H1 (cell line): Measurements from ENCODE around the gene PTTG1IP2. TPM values are rescaled to one million over a fixed set of nuclear protein-coding genes. Genes with fewer than 3 reads are reported as not detected.

Source experiments
- CTCF ChIA-PET: fragments of 300-600 bp; sonication (Branson Sonifier 250); formaldehyde crosslinking; loops from one replicate; lab custom pipeline; 2021; ENCODE audit not compliant: partially characterized antibody; lab: Charles Lee
- POLR2A ChIA-PET: fragments of 300-600 bp; sonication (Branson Sonifier 250); formaldehyde crosslinking; loops from one replicate; lab custom pipeline; 2021; ENCODE audit warnings: inconsistent platforms; ENCODE audit not compliant: partially characterized antibody; lab: Charles Lee
- DNase-seq, 2 experiments: peaks; one replicate each; pipeline versions ENCODE4 v3.0.0 to v3.0.0-alpha.2; 2010 to 2022; ENCODE audit warnings: low spot score in 2 of 2, low read depth in 1 of 2, mixed read lengths in 1 of 2
- FAIRE-seq: peaks from 2 replicates; lab custom pipeline; 2011; peaks lifted over from hg19 to GRCh38; lab: Jason Lieb, UNC
- H2AFZ ChIP-seq: 2 replicates; pipeline ENCODE4 v1.8.1; 2012; ENCODE audit warnings: low read length, inconsistent platforms
- H2AK5ac ChIP-seq: 2 replicates; pipeline ENCODE4 v1.6.1; 2013; ENCODE audit warnings: low read depth, low read length
- H2BK120ac ChIP-seq: replicated peaks from 2 replicates; pipeline ENCODE3; 2013; ENCODE audit warnings: low read depth, low read length, inconsistent platforms
- H2BK12ac ChIP-seq: 2 replicates; pipeline ENCODE4 v1.6.1; 2013; ENCODE audit warnings: low read depth, low read length
- H2BK15ac ChIP-seq: 2 replicates; pipeline ENCODE4 v1.6.1; 2013; ENCODE audit warnings: low read length
- H2BK20ac ChIP-seq: 2 replicates; pipeline ENCODE4 v1.6.1; 2013; ENCODE audit warnings: low read length
- H2BK5ac ChIP-seq: 2 replicates; pipeline ENCODE4 v1.6.1; 2013; ENCODE audit warnings: low read depth, low read length
- H3K14ac ChIP-seq: 2 replicates; pipeline ENCODE4 v1.6.1; 2013; ENCODE audit warnings: inconsistent platforms; ENCODE audit not compliant: insufficient read length
- H3K18ac ChIP-seq: 2 replicates; pipeline ENCODE4 v1.6.1; 2013; ENCODE audit warnings: low read length; ENCODE audit errors: extremely low read depth
- H3K23ac ChIP-seq: 2 replicates; pipeline ENCODE4 v1.6.1; 2013; ENCODE audit warnings: inconsistent platforms; ENCODE audit not compliant: insufficient read length
- H3K23me2 ChIP-seq: 2 replicates; pipeline ENCODE4 v1.6.1; 2013; ENCODE audit warnings: low read depth, low read length
- H3K27ac ChIP-seq: 2 replicates; pipeline ENCODE4 v1.6.1; 2011; ENCODE audit warnings: low read depth, low read length, inconsistent platforms
- H3K27me3 ChIP-seq, 4 experiments: replicated peaks in 1 of 4; 1 replicate in 1 of 4; 2 replicates in 3 of 4; pipeline versions ENCODE4 v1.6.1 to v1.8.1; 2011 to 2013; ENCODE audit warnings: low read length in 3 of 4, mild to moderate bottlenecking in 3 of 4, inconsistent platforms in 2 of 4, mixed read lengths in 2 of 4, moderate library complexity in 1 of 4; ENCODE audit not compliant: control insufficient read depth in 3 of 4, insufficient read depth in 3 of 4; ENCODE audit errors: extremely low read depth in 1 of 4
- H3K36me3 ChIP-seq, 4 experiments: 2 replicates each; pipeline versions ENCODE4 v1.6.1 to v1.8.1; 2011 to 2013; ENCODE audit warnings: mild to moderate bottlenecking in 4 of 4, low read length in 3 of 4, moderate library complexity in 2 of 4, control low read depth in 1 of 4, inconsistent platforms in 1 of 4; ENCODE audit not compliant: insufficient read depth in 4 of 4, control insufficient read depth in 2 of 4
- H3K4ac ChIP-seq: replicated peaks from 2 replicates; pipeline ENCODE3; 2013; ENCODE audit warnings: low read length, low read depth, mixed read lengths, inconsistent platforms; ENCODE audit not compliant: insufficient read length
- H3K4me1 ChIP-seq, 4 experiments: replicated peaks in 1 of 4; 1 replicate in 1 of 4; 2 replicates in 3 of 4; pipeline versions ENCODE4 v1.6.1 to v1.8.1; 2011 to 2013; ENCODE audit warnings: low read length in 3 of 4, inconsistent platforms in 2 of 4, mixed read lengths in 1 of 4; ENCODE audit not compliant: insufficient read depth in 4 of 4, control insufficient read depth in 3 of 4
- H3K4me2 ChIP-seq, 2 experiments: 2 replicates each; pipeline versions ENCODE4 v1.6.1 to v1.8.1; 2011 to 2013; ENCODE audit warnings: low read depth in 2 of 2, low read length in 2 of 2, control low read depth in 1 of 2, inconsistent platforms in 1 of 2, mild to moderate bottlenecking in 1 of 2; ENCODE audit not compliant: insufficient read depth in 1 of 2
- H3K4me3 ChIP-seq, 4 experiments: fragments of 200-600, 300-600 bp in 1 of 4; sonication (generic), shearing (Covaris generic), sonication (Bioruptor Twin) in 1 of 4; 2 replicates each; pipeline versions ENCODE4 v1.5.1 to v1.8.1; 2011 to 2016; ENCODE audit warnings: low read length in 4 of 4, low read depth in 3 of 4, control low read depth in 2 of 4, inconsistent platforms in 2 of 4, mild to moderate bottlenecking in 2 of 4, mixed read lengths in 1 of 4, moderate library complexity in 1 of 4; ENCODE audit not compliant: insufficient read depth in 2 of 4; ENCODE audit errors: extremely low read depth in 1 of 4
- H3K56ac ChIP-seq: replicated peaks from 2 replicates; pipeline ENCODE3; 2013; ENCODE audit warnings: low read depth, mild to moderate bottlenecking, mixed read lengths, low read length, inconsistent platforms; ENCODE audit not compliant: insufficient read length
- H3K79me1 ChIP-seq: 2 replicates; pipeline ENCODE4 v1.6.1; 2013; ENCODE audit warnings: low read depth, low read length, control low read depth
- H3K79me2 ChIP-seq, 2 experiments: 2 replicates each; pipeline versions ENCODE4 v1.6.1 to v1.8.1; 2012 to 2013; ENCODE audit warnings: low read length in 2 of 2, mild to moderate bottlenecking in 2 of 2, inconsistent platforms in 1 of 2; ENCODE audit not compliant: insufficient read depth in 2 of 2, control insufficient read depth in 1 of 2
- H3K9ac ChIP-seq, 4 experiments: replicated peaks in 1 of 4; 1 replicate in 1 of 4; 2 replicates in 3 of 4; pipeline versions ENCODE4 v1.6.1 to v1.8.1; 2011 to 2013; ENCODE audit warnings: low read depth in 3 of 4, low read length in 3 of 4, control low read depth in 2 of 4, mild to moderate bottlenecking in 2 of 4, moderate library complexity in 2 of 4, inconsistent platforms in 1 of 4; ENCODE audit errors: extremely low read depth in 1 of 4
- H3K9me3 ChIP-seq, 2 experiments: 2 replicates each; pipeline versions ENCODE4 v1.6.1 to v1.8.1; 2012 to 2013; ENCODE audit warnings: mild to moderate bottlenecking in 2 of 2, moderate library complexity in 2 of 2, control low read depth in 1 of 2, inconsistent platforms in 1 of 2, low read depth in 1 of 2, low read length in 1 of 2, mixed read lengths in 1 of 2; ENCODE audit not compliant: insufficient read depth in 2 of 2
- H4K20me1 ChIP-seq, 2 experiments: replicated peaks in 1 of 2; 2 replicates each; pipeline versions ENCODE3 to v1.8.1; 2011 to 2013; ENCODE audit warnings: inconsistent platforms in 2 of 2, low read length in 2 of 2, mild to moderate bottlenecking in 1 of 2; ENCODE audit not compliant: insufficient read depth in 2 of 2, control insufficient read depth in 1 of 2
- H4K5ac ChIP-seq: 2 replicates; pipeline ENCODE4 v1.6.1; 2013; ENCODE audit warnings: low read length, low read depth, mixed read lengths, inconsistent platforms; ENCODE audit not compliant: insufficient read length
- H4K8ac ChIP-seq: 2 replicates; pipeline ENCODE4 v1.8.0; 2013; ENCODE audit warnings: mild to moderate bottlenecking, moderate library complexity, low read length, inconsistent platforms; ENCODE audit not compliant: insufficient read depth; ENCODE audit errors: extremely low read depth
- H4K91ac ChIP-seq: replicated peaks from 2 replicates; pipeline ENCODE3; 2013; ENCODE audit warnings: low read length, mixed read lengths, inconsistent platforms; ENCODE audit not compliant: insufficient read length
- CBX8 ChIP-seq: fragments of 300-800, 300-1000 bp; sonication (generic); IDR thresholded peaks from 2 replicates; pipeline ENCODE4 v1.7.1; 2016; ENCODE audit warnings: low read depth, low read length, borderline replicate concordance
- CEBPB ChIP-seq: IDR thresholded peaks from 2 replicates; pipeline ENCODE4 v1.6.1; 2012; ENCODE audit warnings: low read depth, low read length
- CHD2 ChIP-seq: IDR thresholded peaks from 2 replicates; pipeline ENCODE4 v1.6.1; 2012; ENCODE audit warnings: low read length, improper control_type of control experiment
- CTBP2 ChIP-seq: IDR thresholded peaks from 2 replicates; pipeline ENCODE4 v1.7.0; 2011; ENCODE audit warnings: borderline replicate concordance, mild to moderate bottlenecking, moderate library complexity, mixed read lengths, low read length; ENCODE audit not compliant: insufficient read depth, insufficient read length
- EGR1 ChIP-seq: IDR thresholded peaks from 2 replicates; pipeline ENCODE4 v1.6.1; 2011; ENCODE audit warnings: low read depth, low read length, borderline replicate concordance
- HDAC6 ChIP-seq: IDR thresholded peaks from one replicate; pipeline ENCODE4 v1.7.1; 2012; ENCODE audit warnings: low read depth, mild to moderate bottlenecking, inconsistent platforms, low read length, moderate library complexity
- JUN ChIP-seq: IDR thresholded peaks from 2 replicates; pipeline ENCODE4 v1.6.1; 2011; ENCODE audit warnings: low read depth, mild to moderate bottlenecking, improper control_type of control experiment, low read length
- NRF1 ChIP-seq: IDR thresholded peaks from 2 replicates; pipeline ENCODE4 v1.6.1; 2011; ENCODE audit warnings: mild to moderate bottlenecking, low read depth, low read length, improper control_type of control experiment
- PHF8 ChIP-seq: fragments of 200-600 bp; sonication (generic); conservative IDR thresholded peaks from 2 replicates; pipeline ENCODE4 v1.7.1; 2012; ENCODE audit warnings: low read depth, mild to moderate bottlenecking, inconsistent platforms, low read length, moderate library complexity
- RFX5 ChIP-seq: IDR thresholded peaks from 2 replicates; pipeline ENCODE4 v1.6.1; 2011; ENCODE audit warnings: low read depth, low read length, improper control_type of control experiment, borderline replicate concordance
- SRF ChIP-seq: IDR thresholded peaks from 2 replicates; pipeline ENCODE4 v1.6.1; 2011; ENCODE audit warnings: mild to moderate bottlenecking, low read depth, low read length, moderate library complexity
- YY1 ChIP-seq: IDR thresholded peaks from 2 replicates; pipeline ENCODE4 v1.6.1; 2011; ENCODE audit warnings: low read depth, mild to moderate bottlenecking, low read length
- ZNF274 ChIP-seq: IDR thresholded peaks from 2 replicates; pipeline ENCODE4 v1.7.0; 2012; ENCODE audit warnings: low read length, borderline replicate concordance; ENCODE audit errors: extremely low read depth
- WGBS, 2 experiments: shearing (Covaris generic) in 1 of 2; methylation state at CpG; one replicate each; pipeline versions ENCODE4 v1.1.6 to v1.1.7; 2013 to 2015; ENCODE audit warnings: low lambda C conversion rate in 2 of 2, mixed read lengths in 2 of 2, inconsistent platforms in 1 of 2, low coverage in 1 of 2, missing lambda C conversion rate in 1 of 2; ENCODE audit not compliant: insufficient replicate concordance in 2 of 2, insufficient coverage in 1 of 2, insufficient read length in 1 of 2; ENCODE audit errors: extremely low coverage in 1 of 2, missing lambda C conversion rate in 1 of 2; 5-methylcytosine and 5-hydroxymethylcytosine counted together
- polyA plus RNA-seq, 7 experiments: library from polyadenylated mRNA; depleted of rRNA in 3 of 7; stranded (reverse) in 5 of 7; unstranded in 2 of 7; fragments of >200 nt in 5 of 7; fragments of 200-250 nt in 2 of 7; gene quantifications; 1 replicate in 5 of 7; 2 replicates in 1 of 7; 4 replicates in 1 of 7; pipeline versions ENCODE4 v1.2.1 to v1.2.3, GENCODE V29; 2011 to 2013; ENCODE audit warnings: missing spikeins in 2 of 7, mixed read lengths in 2 of 7
- total RNA-seq: library from RNA; stranded (reverse); fragmentation: NEBNext Ultra II Directional; extraction: Animal tissue kit (Norgen Biotek cat#: 25700); gene quantifications from 2 replicates; pipeline ENCODE4 v1.2.1, GENCODE V29; 2021

PTTG1IP2 gene
- total and polyA plus RNA-seq, 2 of the 8 experiments (the other 6 are each of a cell fraction or from before 2014, with no cell fraction given), result not detected

- no peaks in the 10 kb centered on the region for H3K9me3 ChIP-seq
- no peak overlapping the region for H3K4me2 ChIP-seq
- no peak overlapping the region for H3K4me3 ChIP-seq
- H2BK12ac ChIP-seq, result no peak overlapping the region
- H3K4ac ChIP-seq, result no peak overlapping the region
- no peak overlapping the region for H4K5ac ChIP-seq
- H3K27ac ChIP-seq, result no peak overlapping the region
- no peak overlapping the region for H2BK120ac ChIP-seq
- H4K91ac ChIP-seq, result no peak overlapping the region
- H3K79me2 ChIP-seq, result no peaks in the 10 kb centered on the region
- CTCF ChIA-PET, result interaction anchor here (1.4 kb wide), 1 partner anchor 19 kb away, joined by 4 read pairs; no protein-coding TSS in a partner anchor
- H3K4me1 ChIP-seq, result no peaks in the 10 kb centered on the region
- H4K8ac ChIP-seq, result no peak overlapping the region
- no peak overlapping the region for H2BK15ac ChIP-seq
- FAIRE-seq (no peak), DNase-seq (no peak)
- H3K14ac ChIP-seq, result no peak overlapping the region
- WGBS, 2 experiments, result 96% methylated on average over 2 of the region's 2 CpGs; no CpG with 5 or more reads in 1 of the 2 experiments
- no peaks in the 10 kb centered on the region for H3K27me3 ChIP-seq
- no peaks in the 10 kb centered on the region for H4K20me1 ChIP-seq
- no peaks in the 10 kb centered on the region for H3K23me2 ChIP-seq
- H3K56ac ChIP-seq, result no peak overlapping the region
- H3K23ac ChIP-seq, result no peak overlapping the region
- H2AK5ac ChIP-seq, result no peak overlapping the region
- no peak overlapping the region for H2BK20ac ChIP-seq
- H3K9ac ChIP-seq, result no peak overlapping the region
- H2BK5ac ChIP-seq, result no peak overlapping the region
- no peaks in the 10 kb centered on the region for H3K79me1 ChIP-seq
- H3K36me3 ChIP-seq, result no peaks in the 10 kb centered on the region
- H3K18ac ChIP-seq, result no peak overlapping the region
- POLR2A ChIA-PET, result interaction anchor here (0.7 kb wide), 1 partner anchor 275 kb away, joined by 3 read pairs; no protein-coding TSS in a partner anchor
- no peak overlapping the region for H2AFZ ChIP-seq
- no peak for TF ChIP-seq JUN
- no peak for TF ChIP-seq PHF8
- no peak for TF ChIP-seq SRF
- TF ChIP-seq EGR1, result no peak
- TF ChIP-seq RFX5, result no peak
- TF ChIP-seq ZNF274, result no peak
- no peak for TF ChIP-seq YY1
- no peak for TF ChIP-seq HDAC6
- TF ChIP-seq CHD2, result no peak
- TF ChIP-seq CEBPB, result no peak
- TF ChIP-seq CBX8, result no peak
- TF ChIP-seq NRF1, result no peak
- TF ChIP-seq CTBP2, result no peak
Measured at GRCh38 chr7:90474284-90475210, 5.1 kb downstream of the PTTG1IP2 start.
